ENCODE results near the gene SNF8.

SNF8 gene

DNA sequence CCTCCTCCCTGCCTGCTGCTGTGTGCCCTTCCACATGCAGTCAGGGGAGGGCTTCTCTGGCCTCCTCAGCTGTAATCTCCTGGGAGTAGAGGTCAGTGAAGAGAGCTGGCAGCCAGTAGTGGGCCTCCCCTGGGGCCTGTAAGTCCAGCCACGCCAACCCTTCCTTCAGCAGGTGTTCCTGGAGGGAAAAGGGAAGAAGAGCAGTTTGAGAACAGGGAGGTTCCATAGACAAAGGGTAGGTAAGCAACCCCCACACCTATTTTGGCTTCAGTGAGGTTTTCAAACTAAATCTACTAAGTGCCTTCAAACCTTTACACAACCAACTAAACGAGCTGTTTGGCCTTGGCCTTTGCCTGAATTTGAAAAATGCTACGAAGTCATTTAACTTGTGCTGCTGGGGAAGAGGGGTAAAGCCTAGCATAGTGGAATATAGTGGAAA is 14.2 kb downstream of the SNF8 start:
- no peak for DNase-seq (ENCODE audit: low read depth)
- no peak overlapping the region for H3K4me3 ChIP-seq (ENCODE audit: low read depth, low read length)
- in situ Hi-C loops (cut with HindIII; ENCODE audit: low sequenced_read_pairs), result no loop called here
- TF ChIP-seq, protein P1, sequence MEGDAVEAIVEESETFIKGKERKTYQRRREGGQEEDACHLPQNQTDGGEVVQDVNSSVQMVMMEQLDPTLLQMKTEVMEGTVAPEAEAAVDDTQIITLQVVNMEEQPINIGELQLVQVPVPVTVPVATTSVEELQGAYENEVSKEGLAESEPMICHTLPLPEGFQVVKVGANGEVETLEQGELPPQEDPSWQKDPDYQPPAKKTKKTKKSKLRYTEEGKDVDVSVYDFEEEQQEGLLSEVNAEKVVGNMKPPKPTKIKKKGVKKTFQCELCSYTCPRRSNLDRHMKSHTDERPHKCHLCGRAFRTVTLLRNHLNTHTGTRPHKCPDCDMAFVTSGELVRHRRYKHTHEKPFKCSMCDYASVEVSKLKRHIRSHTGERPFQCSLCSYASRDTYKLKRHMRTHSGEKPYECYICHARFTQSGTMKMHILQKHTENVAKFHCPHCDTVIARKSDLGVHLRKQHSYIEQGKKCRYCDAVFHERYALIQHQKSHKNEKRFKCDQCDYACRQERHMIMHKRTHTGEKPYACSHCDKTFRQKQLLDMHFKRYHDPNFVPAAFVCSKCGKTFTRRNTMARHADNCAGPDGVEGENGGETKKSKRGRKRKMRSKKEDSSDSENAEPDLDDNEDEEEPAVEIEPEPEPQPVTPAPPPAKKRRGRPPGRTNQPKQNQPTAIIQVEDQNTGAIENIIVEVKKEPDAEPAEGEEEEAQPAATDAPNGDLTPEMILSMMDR (IDR thresholded peaks at IDR 0.05; ENCODE audit: low read depth, low read length, missing control alignments), result no peak

DNA sequence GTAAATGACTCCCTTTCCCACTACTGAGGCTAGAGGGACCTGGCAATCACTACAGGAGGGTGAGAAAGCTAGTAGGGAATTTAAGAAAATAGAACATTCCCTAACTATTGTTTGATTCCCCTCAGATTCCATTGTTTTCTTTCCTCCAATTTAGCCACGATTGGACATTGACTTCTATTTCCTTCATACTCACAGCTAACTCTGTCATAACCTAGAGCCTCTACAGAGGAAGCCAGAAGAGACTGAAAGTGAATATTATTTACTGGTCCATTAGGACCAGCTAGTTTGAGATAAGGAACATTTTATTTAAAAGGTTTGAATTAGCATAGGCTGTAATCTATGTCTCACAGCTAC is 14.9 kb downstream of the SNF8 start:
- no peak for DNase-seq (ENCODE audit: low read depth)
- no peak overlapping the region for H3K4me3 ChIP-seq (ENCODE audit: low read depth, low read length)
- TF ChIP-seq, protein P1 (IDR thresholded peaks at IDR 0.05; ENCODE audit: low read depth, low read length, missing control alignments), result no peak
- in situ Hi-C loops (cut with HindIII; ENCODE audit: low sequenced_read_pairs), result no loop called here

DNA sequence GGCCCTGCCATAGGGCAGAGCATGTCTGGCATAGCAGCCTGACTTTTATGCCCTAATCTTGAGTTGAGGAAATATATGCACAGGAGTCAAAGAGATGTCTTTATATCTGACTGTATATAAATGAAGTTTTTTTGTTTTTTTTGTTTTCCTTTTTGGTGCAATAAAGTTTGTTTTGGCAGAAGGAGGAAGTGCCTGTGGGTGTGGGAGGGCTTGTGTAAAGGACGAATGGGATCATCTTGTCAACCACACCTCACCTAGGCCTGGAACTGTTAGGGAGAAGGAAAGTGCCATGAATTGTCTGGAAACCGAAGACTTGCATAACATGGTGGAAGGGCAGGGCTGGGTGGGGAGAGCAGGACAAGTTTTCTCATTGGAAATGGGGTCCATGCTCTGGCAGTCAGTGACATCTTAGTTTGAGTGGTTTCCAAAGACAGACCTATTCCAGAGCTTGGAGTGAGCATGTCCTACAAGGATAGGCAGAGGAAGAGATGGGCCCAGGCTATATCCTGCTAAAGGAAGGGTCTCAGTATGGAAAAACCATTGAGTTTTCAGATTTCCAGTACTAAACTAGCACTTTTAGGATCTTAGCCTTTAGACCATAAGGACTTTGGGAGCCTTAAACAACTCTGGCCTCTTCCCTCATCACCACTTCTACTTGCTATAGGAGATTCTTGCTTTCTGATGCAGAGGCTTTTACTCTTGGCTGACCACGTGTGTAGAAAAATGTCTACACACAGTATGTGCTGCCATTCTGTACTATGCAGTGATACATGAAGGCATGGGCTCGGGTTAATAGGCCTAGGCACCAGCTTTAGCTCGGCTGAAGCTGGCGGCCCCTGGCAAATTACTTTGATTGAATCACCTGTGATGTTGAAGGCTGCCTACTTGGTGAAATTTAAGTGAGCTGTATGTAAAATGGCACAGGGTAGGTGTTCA is 15.5 kb downstream of the SNF8 start:
- no peak for DNase-seq (ENCODE audit: low read depth)
- in situ Hi-C loops (cut with HindIII; ENCODE audit: low sequenced_read_pairs), result no loop called here
- TF ChIP-seq, protein P1 (IDR thresholded peaks at IDR 0.05; ENCODE audit: low read depth, low read length, missing control alignments), result no peak
- no peak overlapping the region for H3K4me3 ChIP-seq (ENCODE audit: low read depth, low read length)

DNA sequence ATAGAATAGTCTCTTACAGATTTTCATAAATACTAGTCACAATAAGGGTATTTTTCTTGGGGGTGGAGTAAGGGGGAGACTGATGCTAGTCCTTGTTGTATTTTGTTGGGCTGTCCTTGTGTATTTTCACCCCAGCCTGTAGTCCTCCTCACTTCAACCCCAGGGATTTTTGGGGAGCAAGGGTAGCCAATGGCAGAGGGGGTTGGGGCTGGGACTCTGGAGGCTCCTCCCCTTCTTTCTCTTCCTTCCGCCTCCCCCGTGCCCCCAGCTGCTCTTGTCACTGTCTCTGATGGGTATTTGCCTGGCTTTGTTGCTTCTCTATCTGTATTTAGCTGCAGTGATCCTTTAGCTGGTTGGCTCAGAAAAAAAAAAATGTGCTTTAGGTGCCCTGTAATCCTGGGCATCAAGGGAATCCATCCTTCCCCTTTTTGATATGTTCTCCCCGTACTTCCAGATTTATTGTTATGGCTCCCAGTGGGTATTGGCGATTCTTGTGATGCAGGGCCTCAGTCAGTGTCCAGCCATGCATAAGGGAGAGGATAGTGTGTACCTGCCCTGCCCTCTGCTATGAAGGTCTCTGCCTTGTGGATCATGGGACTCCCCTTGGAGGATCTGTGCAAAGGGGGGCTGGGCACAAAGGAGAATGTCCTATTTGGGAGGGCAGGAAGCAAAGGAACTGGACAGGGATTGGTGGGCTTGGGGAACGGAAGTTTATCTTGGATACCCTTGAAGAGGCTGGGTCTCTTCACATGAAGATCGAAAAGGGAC is 16.5 kb downstream of the SNF8 start:
- TF ChIP-seq, protein P1 (IDR thresholded peaks at IDR 0.05; ENCODE audit: low read depth, low read length, missing control alignments), result no peak
- in situ Hi-C loops (cut with HindIII; ENCODE audit: low sequenced_read_pairs), result no loop called here

DNA sequence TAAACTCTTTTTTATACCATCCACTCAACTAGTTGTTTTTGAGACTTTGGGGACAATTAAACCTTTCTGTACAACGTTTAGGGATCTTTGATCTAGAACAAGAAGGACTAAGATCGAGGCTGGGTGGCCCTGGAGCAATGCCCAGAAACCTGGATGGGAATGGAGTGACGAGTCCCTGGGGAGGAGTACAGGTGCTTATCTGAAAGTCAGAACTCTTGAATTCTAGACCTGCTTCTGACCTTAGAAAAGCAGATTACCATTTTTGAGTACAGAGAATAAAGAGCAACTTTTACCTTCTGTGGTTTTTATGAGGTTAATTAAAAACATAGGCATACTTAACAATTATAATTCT is 18.7 kb downstream of the SNF8 start:
- in situ Hi-C loops (cut with HindIII; ENCODE audit: low sequenced_read_pairs), result no loop called here
- TF ChIP-seq, protein P1 (IDR thresholded peaks at IDR 0.05; ENCODE audit: low read depth, low read length, missing control alignments), result no peak
- no peak overlapping the region for H3K4me3 ChIP-seq (ENCODE audit: low read depth, low read length)
- no peak for DNase-seq (ENCODE audit: low read depth)

More for the DNA sequence above, 16.5 kb downstream of the SNF8 start:
- no peak for DNase-seq (ENCODE audit: low read depth)
- no peak overlapping the region for H3K4me3 ChIP-seq (ENCODE audit: low read depth, low read length)

DNA sequence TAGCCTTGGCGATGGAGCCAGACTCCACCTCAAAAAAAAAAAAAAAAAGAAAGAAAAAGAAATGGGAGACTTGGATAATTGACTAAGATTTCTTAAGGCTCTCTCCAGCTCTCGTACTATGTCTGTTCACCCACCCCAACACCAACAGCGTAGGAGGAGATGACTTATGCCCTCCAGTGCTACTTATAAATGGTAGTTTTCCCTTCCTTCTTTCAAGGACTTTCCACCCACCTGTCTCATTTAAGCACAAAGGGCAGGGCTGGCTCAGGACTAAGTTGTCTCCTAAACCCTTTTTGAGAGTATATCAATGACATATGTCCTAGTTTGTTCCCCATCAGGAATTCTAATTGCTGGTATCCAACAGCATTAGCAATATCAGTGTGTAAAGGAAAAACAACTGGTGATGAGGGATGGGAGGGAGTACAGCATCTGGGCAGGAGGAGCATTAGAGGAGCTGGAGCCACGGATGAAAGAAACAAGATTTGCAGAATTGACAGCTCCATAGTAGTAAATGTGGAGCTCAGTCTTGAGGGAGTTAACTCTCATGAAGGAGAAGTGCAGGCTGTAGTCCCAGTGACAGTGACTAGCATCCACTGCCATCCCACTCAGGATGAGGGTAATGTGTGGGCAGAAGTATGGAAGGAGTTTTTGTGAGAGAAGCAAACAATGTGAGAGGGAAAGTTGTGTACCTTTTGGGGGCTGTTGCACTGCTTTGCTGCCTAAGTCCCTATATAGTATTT is 19.2 kb downstream of the SNF8 start:
- H3K4me3 ChIP-seq (ENCODE audit: low read depth, low read length), result no peak overlapping the region
- in situ Hi-C loops (cut with HindIII; ENCODE audit: low sequenced_read_pairs), result no loop called here
- no peak for DNase-seq (ENCODE audit: low read depth)
- TF ChIP-seq, protein P1 (IDR thresholded peaks at IDR 0.05; ENCODE audit: low read depth, low read length, missing control alignments), result no peak
